Tibial nerve (tissue), 4 donors: ENCODE results near the gene PTPRM.

Experiments used
- EP300 ChIP-seq, 2 donors: sonication (generic); formaldehyde crosslinking; IDR thresholded peaks; one replicate each; pipeline ENCODE4 v1.6.1; 2017; ENCODE audit warnings: antibody characterized with exemption in 2 of 2, mild to moderate bottlenecking in 1 of 2
- POLR2A ChIP-seq, 2 donors: fragments of 450-650 bp; IDR thresholded peaks; one replicate each; pipeline ENCODE4 v1.6.1; 2017; ENCODE audit warnings: antibody characterized with exemption in 2 of 2, mild to moderate bottlenecking in 2 of 2, moderate library complexity in 2 of 2
- TF ChIP-seq, protein P1 (sequence below), 5 experiments: fragments of 200-600 bp in 3 of 5; fragments of 450-650 bp in 2 of 5; sonication (generic) in 3 of 5; IDR thresholded peaks; one replicate each; pipeline ENCODE4 v1.5.1; 2016 to 2019; ENCODE audit warnings: antibody characterized with exemption in 5 of 5, mild to moderate bottlenecking in 3 of 5, moderate library complexity in 2 of 5

DNA sequence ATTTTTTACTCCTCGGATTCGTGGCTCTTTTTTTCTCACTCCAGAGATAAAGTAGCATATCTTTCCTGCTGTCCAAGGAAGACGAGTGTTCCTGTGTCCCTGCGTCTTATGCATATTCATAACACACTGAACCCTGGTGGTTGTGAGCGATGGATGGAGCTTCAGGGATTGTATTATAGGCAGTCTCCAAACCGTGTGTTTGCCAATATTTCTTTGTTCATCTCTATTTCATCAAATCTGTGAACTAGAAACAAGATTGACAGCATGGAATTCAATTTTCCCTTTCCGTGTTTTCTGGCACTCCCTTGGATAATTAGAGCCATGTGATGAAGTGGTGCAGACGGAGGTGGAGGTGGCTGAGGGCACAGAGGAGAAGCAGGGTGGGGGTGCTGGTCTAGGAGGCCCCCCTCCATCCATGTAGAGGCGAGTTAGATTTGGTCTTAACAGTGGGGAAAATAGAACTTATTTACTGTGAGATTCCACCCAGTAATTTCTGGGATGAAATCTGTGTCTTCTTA lies 240.9 kb downstream of the PTPRM start:
- TF ChIP-seq, protein P1, sequence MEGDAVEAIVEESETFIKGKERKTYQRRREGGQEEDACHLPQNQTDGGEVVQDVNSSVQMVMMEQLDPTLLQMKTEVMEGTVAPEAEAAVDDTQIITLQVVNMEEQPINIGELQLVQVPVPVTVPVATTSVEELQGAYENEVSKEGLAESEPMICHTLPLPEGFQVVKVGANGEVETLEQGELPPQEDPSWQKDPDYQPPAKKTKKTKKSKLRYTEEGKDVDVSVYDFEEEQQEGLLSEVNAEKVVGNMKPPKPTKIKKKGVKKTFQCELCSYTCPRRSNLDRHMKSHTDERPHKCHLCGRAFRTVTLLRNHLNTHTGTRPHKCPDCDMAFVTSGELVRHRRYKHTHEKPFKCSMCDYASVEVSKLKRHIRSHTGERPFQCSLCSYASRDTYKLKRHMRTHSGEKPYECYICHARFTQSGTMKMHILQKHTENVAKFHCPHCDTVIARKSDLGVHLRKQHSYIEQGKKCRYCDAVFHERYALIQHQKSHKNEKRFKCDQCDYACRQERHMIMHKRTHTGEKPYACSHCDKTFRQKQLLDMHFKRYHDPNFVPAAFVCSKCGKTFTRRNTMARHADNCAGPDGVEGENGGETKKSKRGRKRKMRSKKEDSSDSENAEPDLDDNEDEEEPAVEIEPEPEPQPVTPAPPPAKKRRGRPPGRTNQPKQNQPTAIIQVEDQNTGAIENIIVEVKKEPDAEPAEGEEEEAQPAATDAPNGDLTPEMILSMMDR (IDR thresholded peaks at IDR 0.05): no peak
- no peak for TF ChIP-seq POLR2A (IDR thresholded peaks at IDR 0.05)
- no peak for TF ChIP-seq EP300 (IDR thresholded peaks at IDR 0.05)
